ENCODE data around the gene AFMID.

AFMID gene

GRCh38 chr17:78204387-78205123 is 17.4 kb downstream of the AFMID start:
- Histone ChIP-seq H3K27ac (ENCODE audit: low read depth, low read length) (no peak overlapping the region), H3K27me3 (ENCODE audit: control insufficient read depth in 1 of 2, insufficient read depth in 2 of 2, low read length in 2 of 2) (no peaks in the 10 kb centered on the region), H3K4me1 (ENCODE audit: control insufficient read depth in 1 of 2, insufficient read depth in 2 of 2, low read length in 2 of 2) (no peaks in the 10 kb centered on the region), H3K36me3 (ENCODE audit: control insufficient read depth in 1 of 2, insufficient read depth in 2 of 2, low read length in 2 of 2) (peaks cover 3 to 19% of the 10 kb centered on the region in 2 donors), H3K9me3 (ENCODE audit: control insufficient read depth in 1 of 2, low read length in 2 of 2) (no peaks in the 10 kb centered on the region), H3K4me3 (ENCODE audit: low read depth in 1 of 2, low read length in 2 of 2) (no peak overlapping the region), H3K9ac (ENCODE audit: low read depth in 1 of 2, low read length in 2 of 2) (no peak overlapping the region)

- no peaks in the 10 kb centered on the region for H3K9me3 ChIP-seq (ENCODE audit: control insufficient read depth in 1 of 2, low read length in 2 of 2)
- no peak overlapping the region for H3K9ac ChIP-seq (ENCODE audit: low read depth in 1 of 2, low read length in 2 of 2)
- H3K4me1 ChIP-seq (ENCODE audit: control insufficient read depth in 1 of 2, insufficient read depth in 2 of 2, low read length in 2 of 2) = no peaks in the 10 kb centered on the region
- no peak overlapping the region for H3K4me3 ChIP-seq (ENCODE audit: low read depth in 1 of 2, low read length in 2 of 2)
- H3K36me3 ChIP-seq (ENCODE audit: control insufficient read depth in 1 of 2, insufficient read depth in 2 of 2, low read length in 2 of 2) = peaks cover 3 to 19% of the 10 kb centered on the region in 2 donors
- no peaks in the 10 kb centered on the region for H3K27me3 ChIP-seq (ENCODE audit: control insufficient read depth in 1 of 2, insufficient read depth in 2 of 2, low read length in 2 of 2)
- no peak overlapping the region for H3K27ac ChIP-seq (ENCODE audit: low read depth, low read length)
Observed at GRCh38 chr17:78205124-78205775, 18.1 kb downstream of the AFMID start.

- peaks cover 3 to 19% of the 10 kb centered on the region in 2 donors for H3K36me3 ChIP-seq (ENCODE audit: control insufficient read depth in 1 of 2, insufficient read depth in 2 of 2, low read length in 2 of 2)
Observed at GRCh38 chr17:78206298-78206697, 19.1 kb downstream of the AFMID start.

GRCh38 chr17:78208486-78208885 is 21.3 kb downstream of the AFMID start:
- no peaks in the 10 kb centered on the region for H3K4me1 ChIP-seq (ENCODE audit: control insufficient read depth in 1 of 2, insufficient read depth in 2 of 2, low read length in 2 of 2)
- H3K27me3 ChIP-seq (ENCODE audit: control insufficient read depth in 1 of 2, insufficient read depth in 2 of 2, low read length in 2 of 2) = no peaks in the 10 kb centered on the region
- H3K36me3 ChIP-seq (ENCODE audit: control insufficient read depth in 1 of 2, insufficient read depth in 2 of 2, low read length in 2 of 2) = peaks cover 1 to 14% of the 10 kb centered on the region in 2 donors
- no peak overlapping the region for H3K9ac ChIP-seq (ENCODE audit: low read depth in 1 of 2, low read length in 2 of 2)
- no peak overlapping the region for H3K27ac ChIP-seq (ENCODE audit: low read depth, low read length)
- no peak overlapping the region for H3K4me3 ChIP-seq (ENCODE audit: low read depth in 1 of 2, low read length in 2 of 2)
- no peaks in the 10 kb centered on the region for H3K9me3 ChIP-seq (ENCODE audit: control insufficient read depth in 1 of 2, low read length in 2 of 2)

More at GRCh38 chr17:78206298-78206697, 19.1 kb downstream of the AFMID start:
- H3K4me1 ChIP-seq (ENCODE audit: control insufficient read depth in 1 of 2, insufficient read depth in 2 of 2, low read length in 2 of 2) = no peaks in the 10 kb centered on the region
- H3K27ac ChIP-seq (ENCODE audit: low read depth, low read length) = no peak overlapping the region
- H3K27me3 ChIP-seq (ENCODE audit: control insufficient read depth in 1 of 2, insufficient read depth in 2 of 2, low read length in 2 of 2) = no peaks in the 10 kb centered on the region
- no peaks in the 10 kb centered on the region for H3K9me3 ChIP-seq (ENCODE audit: control insufficient read depth in 1 of 2, low read length in 2 of 2)
- no peak overlapping the region for H3K9ac ChIP-seq (ENCODE audit: low read depth in 1 of 2, low read length in 2 of 2)
- H3K4me3 ChIP-seq (ENCODE audit: low read depth in 1 of 2, low read length in 2 of 2) = no peak overlapping the region

- no peak overlapping the region for H3K27ac ChIP-seq (ENCODE audit: low read depth, low read length)
- H3K27me3 ChIP-seq (ENCODE audit: control insufficient read depth in 1 of 2, insufficient read depth in 2 of 2, low read length in 2 of 2) = no peaks in the 10 kb centered on the region
- no peaks in the 10 kb centered on the region for H3K9me3 ChIP-seq (ENCODE audit: control insufficient read depth in 1 of 2, low read length in 2 of 2)
- H3K4me3 ChIP-seq (ENCODE audit: low read depth in 1 of 2, low read length in 2 of 2) = no peak overlapping the region
- peaks cover 0 to 7% of the 10 kb centered on the region in 2 donors for H3K36me3 ChIP-seq (ENCODE audit: control insufficient read depth in 1 of 2, insufficient read depth in 2 of 2, low read length in 2 of 2)
- peaks cover 5 to 10% of the 10 kb centered on the region in 2 donors for H3K4me1 ChIP-seq (ENCODE audit: control insufficient read depth in 1 of 2, insufficient read depth in 2 of 2, low read length in 2 of 2)
- no peak overlapping the region for H3K9ac ChIP-seq (ENCODE audit: low read depth in 1 of 2, low read length in 2 of 2)
Observed at GRCh38 chr17:78210111-78210510, 22.9 kb downstream of the AFMID start.

GRCh38 chr17:78211032-78211431 is 23.9 kb downstream of the AFMID start:
- Histone ChIP-seq H3K4me3 (ENCODE audit: low read depth in 1 of 2, low read length in 2 of 2) (no peak overlapping the region), H3K9ac (ENCODE audit: low read depth in 1 of 2, low read length in 2 of 2) (no peak overlapping the region), H3K4me1 (ENCODE audit: control insufficient read depth in 1 of 2, insufficient read depth in 2 of 2, low read length in 2 of 2) (peaks cover 5 to 11% of the 10 kb centered on the region in 2 donors), H3K27ac (ENCODE audit: low read depth, low read length) (no peak overlapping the region), H3K27me3 (ENCODE audit: control insufficient read depth in 1 of 2, insufficient read depth in 2 of 2, low read length in 2 of 2) (no peaks in the 10 kb centered on the region), H3K9me3 (ENCODE audit: control insufficient read depth in 1 of 2, low read length in 2 of 2) (no peaks in the 10 kb centered on the region), H3K36me3 (ENCODE audit: control insufficient read depth in 1 of 2, insufficient read depth in 2 of 2, low read length in 2 of 2) (peaks cover 0 to 4% of the 10 kb centered on the region in 2 donors)

- Histone ChIP-seq H3K4me3 (ENCODE audit: low read depth in 1 of 2, low read length in 2 of 2) (peak within 1 kb of the TSS; percentile 55 to 80), H3K27ac (ENCODE audit: low read depth, low read length) (no peak within 1 kb of the TSS), H3K27me3 (ENCODE audit: control insufficient read depth in 1 of 2, insufficient read depth in 2 of 2, low read length in 2 of 2) (no peaks in the 10 kb centered on the region), H3K36me3 (ENCODE audit: control insufficient read depth in 1 of 2, insufficient read depth in 2 of 2, low read length in 2 of 2) (no peaks in the 10 kb centered on the region), H3K4me1 (ENCODE audit: control insufficient read depth in 1 of 2, insufficient read depth in 2 of 2, low read length in 2 of 2) (peaks cover 5 to 11% of the 10 kb centered on the region in 2 donors), H3K9ac (ENCODE audit: low read depth in 1 of 2, low read length in 2 of 2) (peak within 1 kb of the TSS; percentile 14 to 57), H3K9me3 (ENCODE audit: control insufficient read depth in 1 of 2, low read length in 2 of 2) (no peaks in the 10 kb centered on the region)
Observed at GRCh38 chr17:78214016-78214705, 27.0 kb downstream of the AFMID start, which contains the start of gene BIRC5. Gene BIRC5 (plus strand): TSS chr17:78214253. CDS start chr17:78214317, 64 bp downstream.

- Histone ChIP-seq H3K4me1 (ENCODE audit: control insufficient read depth in 1 of 2, insufficient read depth in 2 of 2, low read length in 2 of 2) (peaks cover 5 to 11% of the 10 kb centered on the region in 2 donors), H3K27ac (ENCODE audit: low read depth, low read length) (no peak overlapping the region), H3K27me3 (ENCODE audit: control insufficient read depth in 1 of 2, insufficient read depth in 2 of 2, low read length in 2 of 2) (no peaks in the 10 kb centered on the region), H3K9ac (ENCODE audit: low read depth in 1 of 2, low read length in 2 of 2) (peak overlapping the region; percentile 14 to 57), H3K9me3 (ENCODE audit: control insufficient read depth in 1 of 2, low read length in 2 of 2) (no peaks in the 10 kb centered on the region), H3K4me3 (ENCODE audit: low read depth in 1 of 2, low read length in 2 of 2) (peak overlapping the region; percentile 55 to 80), H3K36me3 (ENCODE audit: control insufficient read depth in 1 of 2, insufficient read depth in 2 of 2, low read length in 2 of 2) (no peaks in the 10 kb centered on the region)
Observed at GRCh38 chr17:78214706-78215061, 27.5 kb downstream of the AFMID start.

- Histone ChIP-seq H3K27ac (ENCODE audit: low read depth, low read length) (no peak overlapping the region), H3K27me3 (ENCODE audit: control insufficient read depth in 1 of 2, insufficient read depth in 2 of 2, low read length in 2 of 2) (no peaks in the 10 kb centered on the region), H3K9ac (ENCODE audit: low read depth in 1 of 2, low read length in 2 of 2) (no peak overlapping the region), H3K4me3 (ENCODE audit: low read depth in 1 of 2, low read length in 2 of 2) (no peak overlapping the region), H3K9me3 (ENCODE audit: control insufficient read depth in 1 of 2, low read length in 2 of 2) (no peaks in the 10 kb centered on the region), H3K4me1 (ENCODE audit: control insufficient read depth in 1 of 2, insufficient read depth in 2 of 2, low read length in 2 of 2) (peaks cover 3 to 6% of the 10 kb centered on the region in 2 donors), H3K36me3 (ENCODE audit: control insufficient read depth in 1 of 2, insufficient read depth in 2 of 2, low read length in 2 of 2) (peaks cover 5 to 9% of the 10 kb centered on the region in 2 donors)
Observed at GRCh38 chr17:78219396-78220150, 32.4 kb downstream of the AFMID start.
